HG02981 (cell line): ENCODE results near the gene IL31.
"Not testable (repeated sequence)": the region's sequence is repeated elsewhere in the genome, so short reads cannot be mapped to it uniquely, and the experiment has no call there.

Experiments
- ATAC-seq: cut with Tn5 transposase; IDR thresholded peaks from one replicate; pipeline ENCODE4 v1.9.1; 2021; ENCODE audit warnings: mild to moderate bottlenecking, moderate library complexity; ENCODE audit not compliant: unreplicated experiment

IL31 gene

DNA sequence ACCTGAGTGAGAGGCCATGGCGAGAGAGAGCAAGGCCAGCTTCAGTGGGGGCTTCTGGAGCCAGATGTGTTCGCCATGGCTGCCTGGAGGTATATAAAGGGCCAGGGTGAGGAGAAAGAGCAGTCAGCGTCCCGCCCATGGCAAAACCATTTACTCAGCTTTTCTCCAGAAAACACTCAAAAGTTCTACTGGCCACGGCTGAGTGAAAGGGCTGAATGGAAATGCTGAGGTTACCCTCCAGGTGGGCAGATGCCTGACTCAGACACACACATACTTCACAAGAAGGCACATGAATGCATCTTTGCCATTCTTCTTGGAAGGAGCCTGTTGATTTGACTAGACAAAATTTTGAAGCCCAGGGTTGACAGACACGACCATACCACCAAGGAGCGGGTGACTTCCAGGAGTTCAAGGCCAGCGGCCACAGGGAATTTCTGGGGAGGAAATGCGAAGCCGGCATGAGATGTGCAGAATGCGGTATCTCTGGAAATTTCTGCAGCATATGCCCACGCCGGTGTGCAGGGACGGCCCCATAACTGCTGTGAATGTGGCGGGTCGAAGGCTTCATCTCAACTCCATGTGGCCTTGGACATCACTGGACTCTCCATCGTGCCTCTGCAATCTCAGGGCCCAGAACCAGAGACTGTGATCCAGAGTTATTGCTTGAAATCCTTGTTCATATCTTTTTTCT lies at the start of gene IL31:
IL31 (minus strand) TSS at position 67 of the 691 bp plus-strand sequence; CDS start at position 18, 49 bp downstream.
- ATAC-seq, result no peak

DNA sequence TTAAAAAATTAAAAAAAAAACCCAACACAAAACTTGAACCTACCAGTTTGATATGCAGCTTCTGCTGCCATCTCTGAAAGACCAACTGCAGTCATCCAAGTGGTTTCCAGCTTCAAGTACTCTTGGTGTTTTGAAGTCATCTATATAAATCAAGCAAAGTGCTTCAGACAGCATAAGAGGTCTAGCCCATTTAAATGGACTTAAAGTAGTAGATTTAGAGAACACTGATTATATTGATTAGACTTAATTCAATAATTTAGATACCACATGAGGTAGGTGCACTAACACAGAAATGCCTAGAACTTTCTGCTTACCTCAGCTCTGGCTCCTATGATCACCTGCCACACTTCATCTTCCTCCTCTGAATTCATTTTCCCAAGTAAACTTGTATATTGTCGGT lies 42.4 kb upstream of the IL31 start:
- no peak for ATAC-seq

GRCh38 chr12:122215771-122216170 lies 41.8 kb upstream of the IL31 start:
- no peak for ATAC-seq

- ATAC-seq, result no peak
Measured at GRCh38 chr12:122208073-122208820, 34.2 kb upstream of the IL31 start.

DNA sequence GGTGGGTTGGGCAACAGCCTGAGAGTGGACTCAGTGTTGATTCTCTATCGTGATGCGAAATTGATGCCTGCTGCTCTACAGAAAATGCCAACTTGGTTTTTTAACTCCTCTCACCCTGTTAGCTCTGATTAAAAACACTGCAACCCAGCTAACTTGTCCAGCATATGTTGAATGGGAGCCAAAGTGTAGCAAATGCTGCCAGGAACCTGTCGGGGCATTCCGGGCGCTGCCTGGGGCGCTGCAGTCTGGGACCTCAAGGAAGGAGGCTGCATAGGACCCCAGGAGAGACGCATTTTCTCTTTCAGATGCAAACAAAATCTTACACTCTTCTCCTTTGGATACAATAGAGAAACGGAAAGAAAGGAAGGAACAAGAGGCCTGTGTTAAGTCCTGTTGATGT lies 33.4 kb upstream of the IL31 start:
- ATAC-seq, result no peak

- ATAC-seq, result no peak
Measured at GRCh38 chr12:122206976-122207375, 33.0 kb upstream of the IL31 start.

DNA sequence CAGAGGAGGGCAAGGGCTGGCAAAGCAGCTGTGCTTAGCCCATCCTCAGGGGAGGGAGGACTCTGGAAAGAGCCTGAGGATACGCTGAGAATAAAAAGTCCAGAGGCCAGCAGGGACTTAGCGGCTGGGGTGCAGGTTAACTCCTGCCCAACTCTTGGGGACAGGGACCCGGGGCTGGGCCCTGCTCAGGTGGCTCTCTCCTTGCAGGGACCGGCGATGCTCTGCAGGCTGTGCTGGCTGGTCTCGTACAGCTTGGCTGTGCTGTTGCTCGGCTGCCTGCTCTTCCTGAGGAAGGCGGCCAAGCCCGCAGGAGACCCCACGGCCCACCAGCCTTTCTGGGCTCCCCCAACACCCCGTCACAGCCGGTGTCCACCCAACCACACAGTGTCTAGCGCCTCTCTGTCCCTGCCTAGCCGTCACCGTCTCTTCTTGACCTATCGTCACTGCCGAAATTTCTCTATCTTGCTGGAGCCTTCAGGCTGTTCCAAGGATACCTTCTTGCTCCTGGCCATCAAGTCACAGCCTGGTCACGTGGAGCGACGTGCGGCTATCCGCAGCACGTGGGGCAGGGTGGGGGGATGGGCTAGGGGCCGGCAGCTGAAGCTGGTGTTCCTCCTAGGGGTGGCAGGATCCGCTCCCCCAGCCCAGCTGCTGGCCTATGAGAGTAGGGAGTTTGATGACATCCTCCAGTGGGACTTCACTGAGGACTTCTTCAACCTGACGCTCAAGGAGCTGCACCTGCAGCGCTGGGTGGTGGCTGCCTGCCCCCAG lies 32.3 kb upstream of the IL31 start:
- ATAC-seq, result no peak

- ATAC-seq, result no peak
Measured at GRCh38 chr12:122205053-122205925, 31.3 kb upstream of the IL31 start.

- no peak for ATAC-seq
Measured at GRCh38 chr12:122204167-122205052, 30.4 kb upstream of the IL31 start.

DNA sequence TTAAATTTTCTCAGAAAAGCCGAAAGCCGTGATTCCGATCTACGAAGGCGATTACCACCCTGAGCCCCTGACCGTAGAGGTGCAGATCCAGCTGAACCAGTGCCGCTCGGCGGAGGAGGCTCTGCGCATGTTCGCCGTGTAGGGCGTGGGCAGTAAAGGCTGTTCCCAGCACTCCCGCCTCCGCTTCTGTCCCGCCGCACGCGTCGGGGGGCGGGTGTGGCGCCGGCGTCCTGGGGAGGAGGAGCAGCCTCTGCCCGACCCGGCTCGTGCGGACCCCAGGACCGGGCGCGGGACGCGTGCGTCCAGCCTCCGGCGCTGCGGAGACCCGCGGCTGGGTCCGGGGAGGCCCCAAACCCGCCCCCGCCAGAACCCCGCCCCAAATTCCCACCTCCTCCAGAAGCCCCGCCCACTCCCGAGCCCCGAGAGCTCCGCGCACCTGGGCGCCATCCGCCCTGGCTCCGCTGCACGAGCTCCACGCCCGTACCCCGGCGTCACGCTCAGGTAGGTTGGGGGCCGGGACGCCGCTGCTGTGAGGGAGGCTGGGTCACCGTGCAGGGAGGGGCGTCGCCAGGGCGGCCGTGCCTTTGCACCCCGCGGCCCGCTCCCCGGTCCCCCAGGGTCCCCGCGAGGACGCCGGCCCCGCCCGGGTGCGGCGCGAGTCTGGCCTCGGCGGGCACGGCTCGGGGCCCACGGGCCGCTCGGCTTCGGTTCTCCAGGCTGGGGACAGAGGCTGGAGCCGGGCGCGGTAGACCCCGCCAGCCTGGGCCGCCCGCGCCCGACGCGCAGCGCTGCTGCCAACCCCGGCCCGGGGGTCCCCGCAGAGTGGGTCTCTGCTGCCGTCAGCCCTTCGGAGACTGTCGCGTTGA lies 29.5 kb upstream of the IL31 start, which contains the start of gene B3GNT4:
B3GNT4 (plus strand) TSS at position 409 of the 866 bp plus-strand sequence. CDS start 910 bp downstream, outside the sequence.
- no peak for ATAC-seq

GRCh38 chr12:122202811-122203210 lies 28.8 kb upstream of the IL31 start:
- ATAC-seq, result not testable (repeated sequence)

- ATAC-seq, result no peak
Measured at GRCh38 chr12:122202017-122202416, 28.0 kb upstream of the IL31 start.

- no peak for ATAC-seq
Measured at GRCh38 chr12:122201381-122201780, 27.4 kb upstream of the IL31 start.

DNA sequence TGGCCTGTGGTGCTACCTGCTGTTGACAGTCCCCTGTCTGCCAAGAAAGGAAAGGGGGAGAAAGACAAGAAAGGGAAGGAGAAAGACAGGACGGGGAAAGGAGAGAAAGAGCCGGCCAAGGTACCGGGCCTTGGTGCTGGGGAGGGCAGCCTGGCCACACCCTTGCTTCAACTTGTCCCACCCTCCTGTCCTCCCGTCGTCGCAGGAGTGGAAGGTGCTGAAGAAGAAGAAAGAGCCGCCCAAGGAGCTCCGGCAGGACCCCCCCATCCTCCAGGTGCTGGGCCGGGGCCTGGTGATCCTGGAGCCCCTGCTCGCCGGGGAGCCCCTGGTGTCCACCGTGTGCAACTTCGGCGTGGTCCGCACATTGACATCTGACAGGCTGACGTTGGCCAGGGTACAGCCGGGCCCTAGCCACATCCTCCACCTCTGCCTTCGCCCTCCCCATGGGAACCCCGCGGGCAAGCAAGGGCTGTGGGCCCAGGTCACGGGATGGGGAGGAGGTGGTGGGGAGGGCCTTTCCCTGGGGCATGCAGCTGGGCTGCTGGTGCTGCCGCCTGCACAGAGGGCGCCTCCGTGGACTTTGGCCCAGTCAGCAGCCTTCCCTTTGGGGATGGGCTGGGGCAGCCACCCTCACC lies 26.6 kb upstream of the IL31 start:
- no peak for ATAC-seq

DNA sequence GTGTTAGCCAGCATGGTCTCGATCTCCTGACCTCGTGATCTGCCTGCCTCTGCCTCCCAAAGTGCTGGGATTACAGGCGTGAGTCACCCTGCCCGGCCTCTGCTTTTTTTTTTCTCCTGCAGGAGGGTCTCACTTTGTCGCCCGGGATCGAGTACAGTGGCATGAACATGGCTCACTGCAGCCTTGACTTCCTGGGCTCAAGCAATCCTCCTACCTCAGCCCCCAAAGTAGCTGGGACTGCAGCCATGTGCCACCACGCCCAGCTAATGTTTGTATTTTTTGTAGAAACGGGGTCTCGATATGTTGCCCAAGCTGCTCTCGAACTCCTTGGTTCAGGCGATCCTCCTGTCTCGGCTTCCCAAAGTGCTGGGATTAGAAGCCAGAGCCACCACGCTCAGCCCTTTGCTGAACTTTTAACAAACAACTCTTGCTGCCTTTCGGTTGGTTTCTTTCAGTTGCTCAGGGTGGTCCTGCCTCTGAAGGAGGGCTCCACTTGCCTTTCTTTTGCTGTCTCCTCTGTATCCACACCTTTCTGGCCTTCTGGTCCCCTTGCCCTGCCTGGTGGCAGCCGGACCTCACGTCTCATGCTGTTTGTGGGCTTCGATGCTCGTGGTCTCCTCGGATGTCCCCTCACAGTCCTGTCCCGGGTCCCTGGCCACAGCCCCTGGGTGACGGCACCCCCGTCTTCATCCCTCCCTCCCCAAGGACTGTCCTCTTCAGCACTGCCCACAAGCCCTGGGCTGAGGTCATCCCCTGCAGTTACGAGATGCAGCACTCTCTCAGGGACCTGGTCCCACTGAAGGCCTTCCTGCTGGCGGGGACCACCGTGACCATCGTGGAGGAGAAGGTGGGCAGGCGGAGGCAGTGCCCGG lies 25.7 kb upstream of the IL31 start:
- ATAC-seq, result no peak

DNA sequence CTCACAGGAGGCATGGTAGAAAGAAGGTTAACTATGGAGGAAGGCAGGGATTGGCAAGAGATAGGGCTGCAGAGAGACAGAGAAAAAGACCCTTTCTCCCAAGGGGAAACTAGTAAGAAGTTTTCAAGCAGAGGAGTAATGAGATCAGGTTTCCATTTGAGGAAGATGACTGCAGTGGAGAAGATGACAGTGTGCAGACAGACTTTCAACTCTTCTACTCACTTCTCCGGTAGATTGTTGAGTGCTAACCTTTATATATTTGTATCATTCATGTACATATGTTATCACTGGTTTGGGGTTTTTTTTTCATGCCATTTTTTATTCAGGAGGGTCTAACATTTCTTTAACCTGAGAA lies 23.6 kb upstream of the IL31 start:
- ATAC-seq, result no peak

GRCh38 chr12:122195405-122195804 lies 21.4 kb upstream of the IL31 start:
- ATAC-seq, result no peak
